HPDE6-E6E7 (cell line): Measurements from ENCODE around the gene HSD3B7.

Experiments
- DNase-seq: peaks from one replicate; pipeline ENCODE4 v3.0.0; 2011; ENCODE audit warnings: missing footprints; ENCODE audit errors: extremely low spot score

HSD3B7 gene

DNA sequence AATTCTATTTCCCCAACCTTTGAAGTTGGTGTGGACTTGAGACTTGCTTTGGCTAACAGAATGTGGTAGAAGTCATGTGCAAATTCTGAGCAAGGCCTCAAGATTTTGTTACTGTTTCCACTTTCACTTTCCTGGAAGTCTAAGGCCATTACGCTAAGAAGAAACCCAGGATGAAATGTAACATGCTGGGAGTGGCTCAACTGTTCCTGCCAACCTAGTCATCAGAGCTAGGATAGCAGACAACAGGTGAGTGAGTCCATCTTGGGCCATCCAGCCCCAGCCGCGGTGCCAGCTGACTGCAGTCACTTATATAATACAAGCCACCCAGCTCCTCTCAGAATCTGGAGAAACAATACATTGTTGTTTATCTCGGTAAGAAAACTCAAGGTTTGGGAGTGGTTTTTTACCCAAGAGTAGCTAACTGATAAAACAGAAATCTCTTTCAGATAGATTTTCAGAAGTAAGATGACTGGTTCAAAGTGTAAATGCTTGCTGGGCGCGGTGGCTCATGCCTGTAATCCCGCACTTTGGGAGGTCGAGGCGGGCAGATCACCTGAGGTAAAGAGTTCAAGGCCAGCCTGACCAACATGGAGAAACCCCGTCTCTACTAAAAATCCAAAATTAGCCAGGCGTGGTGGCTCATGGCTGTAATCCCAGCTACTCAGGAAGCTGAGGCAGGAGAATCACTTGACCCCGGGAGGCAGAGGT lies 37.7 kb downstream of the HSD3B7 start:
- no peak for DNase-seq

DNA sequence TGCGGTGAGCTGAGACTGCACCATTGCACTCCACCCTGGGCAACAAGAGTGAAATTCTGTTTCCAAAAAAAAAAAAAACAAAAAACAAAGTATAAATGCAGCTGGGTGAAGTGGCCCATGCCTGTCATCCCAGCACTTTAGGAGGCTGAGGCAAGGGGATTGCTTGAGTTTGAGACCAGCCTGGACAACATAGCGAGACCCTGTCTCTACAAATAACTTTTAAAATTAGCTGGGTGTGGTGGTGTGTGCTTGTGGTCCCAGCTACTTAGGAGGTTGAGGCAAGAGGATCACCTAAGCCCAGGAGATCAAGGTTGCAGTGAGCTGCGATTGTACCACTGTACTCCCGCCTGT lies 38.2 kb downstream of the HSD3B7 start:
- DNase-seq, result no peak

DNA sequence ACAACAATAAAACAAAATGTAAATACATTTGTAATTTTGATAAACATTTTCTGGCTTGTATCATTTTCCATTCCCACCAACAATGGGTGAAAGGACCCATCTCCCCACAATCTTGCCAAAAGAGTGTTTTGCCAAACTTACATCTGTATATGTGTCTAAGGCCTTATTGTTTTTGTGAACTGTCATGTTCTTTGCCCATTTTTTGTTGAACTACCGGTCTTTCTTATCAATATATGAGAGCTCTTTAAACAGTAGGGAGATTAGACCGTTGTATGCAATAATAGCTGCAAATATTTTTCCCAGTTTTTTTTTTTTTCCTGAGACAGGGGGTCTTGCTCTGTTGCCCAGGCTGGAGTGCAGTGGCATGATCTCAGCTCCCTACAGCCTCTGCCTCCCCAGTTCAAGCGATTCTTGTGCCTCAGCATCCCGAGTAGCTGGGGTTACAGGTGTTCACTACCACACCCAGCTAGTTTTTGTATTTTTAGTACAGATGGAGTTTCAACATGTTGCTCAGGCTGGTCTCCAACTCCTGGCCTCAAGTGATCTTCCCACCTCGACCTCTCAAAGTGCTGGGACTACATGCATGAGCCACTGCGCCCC lies 38.7 kb downstream of the HSD3B7 start:
- no peak for DNase-seq

GRCh38 chr16:31025339-31025738 lies 40.3 kb downstream of the HSD3B7 start:
- DNase-seq, result no peak

DNA sequence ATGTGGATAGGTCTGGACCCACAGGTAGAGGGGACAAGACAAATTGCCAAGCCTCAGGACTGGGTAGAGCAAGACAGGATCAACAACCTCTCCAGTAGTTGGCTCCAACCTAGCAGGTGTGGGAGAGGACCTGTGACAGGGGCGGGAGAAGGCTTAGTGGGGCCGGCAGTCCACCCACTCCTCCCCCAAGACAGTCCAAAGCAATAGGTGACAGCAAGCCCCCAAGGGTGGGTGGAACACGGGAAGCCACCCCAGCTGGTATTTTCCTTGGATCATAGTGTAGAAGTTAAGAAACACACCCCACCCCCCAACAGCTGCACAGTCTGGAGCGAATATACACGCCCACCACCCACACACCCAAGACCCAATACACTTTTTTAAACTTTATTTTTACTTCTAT lies 44.3 kb downstream of the HSD3B7 start:
- no peak for DNase-seq

DNA sequence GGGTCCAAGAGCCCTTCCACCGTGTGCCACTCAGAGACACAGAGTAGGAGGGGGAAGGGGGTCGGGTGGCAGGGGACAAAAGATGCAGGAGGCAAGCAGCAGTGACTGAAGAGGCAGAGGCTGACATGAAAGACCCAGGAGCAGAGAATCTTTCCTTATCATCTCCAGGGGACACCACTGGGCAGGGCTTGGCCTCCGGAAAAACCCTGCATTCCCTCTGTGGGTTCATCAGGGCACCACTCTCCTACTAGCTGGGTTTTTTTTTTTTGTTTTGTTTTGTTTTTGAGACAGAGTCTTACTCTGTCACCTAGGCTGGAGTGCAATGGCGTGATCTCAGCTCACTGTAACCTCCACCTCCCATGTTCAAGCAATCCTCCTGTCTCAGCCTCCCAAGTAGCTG lies 46.3 kb downstream of the HSD3B7 start:
- DNase-seq, result no peak

- peak; percentile 90 for DNase-seq
Measured at GRCh38 chr16:31032736-31033708, 48.0 kb downstream of the HSD3B7 start, which contains the start of gene STX4. Gene STX4 (plus strand): TSS chr16:31033558. CDS start chr16:31033806, 248 bp downstream.

DNA sequence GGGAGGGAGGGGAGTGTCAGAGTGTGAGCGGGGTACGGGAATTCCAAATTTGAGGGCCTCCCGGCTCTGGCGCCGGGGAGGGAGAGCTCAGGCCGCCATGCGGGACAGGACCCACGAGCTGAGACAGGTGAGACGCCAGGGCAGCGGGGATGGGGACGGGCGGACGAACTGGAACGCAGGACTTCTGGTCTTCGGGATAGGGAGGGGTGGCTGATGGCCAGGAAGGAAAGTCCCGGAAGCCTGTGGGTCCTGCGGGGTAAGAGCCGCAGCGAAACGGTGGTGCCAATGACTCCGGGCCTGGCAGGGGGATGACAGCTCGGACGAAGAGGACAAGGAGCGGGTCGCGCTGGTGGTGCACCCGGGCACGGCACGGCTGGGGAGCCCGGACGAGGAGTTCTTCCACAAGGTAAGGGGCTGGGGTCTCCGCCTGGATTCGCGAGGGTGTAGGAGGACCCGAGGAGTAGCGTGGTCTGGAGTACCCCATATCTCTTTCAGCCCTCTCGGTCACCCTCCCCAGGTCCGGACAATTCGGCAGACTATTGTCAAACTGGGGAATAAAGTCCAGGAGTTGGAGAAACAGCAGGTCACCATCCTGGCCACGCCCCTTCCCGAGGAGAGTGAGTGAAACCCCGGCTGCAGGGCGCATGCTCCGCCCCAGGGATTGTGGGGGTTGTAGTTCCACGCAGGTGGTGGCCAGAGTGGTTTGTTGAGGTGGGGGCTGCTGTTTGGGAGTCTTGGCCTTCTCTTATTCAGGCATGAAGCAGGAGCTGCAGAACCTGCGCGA lies 48.9 kb downstream of the HSD3B7 start:
- peak; percentile 98 for DNase-seq

DNA sequence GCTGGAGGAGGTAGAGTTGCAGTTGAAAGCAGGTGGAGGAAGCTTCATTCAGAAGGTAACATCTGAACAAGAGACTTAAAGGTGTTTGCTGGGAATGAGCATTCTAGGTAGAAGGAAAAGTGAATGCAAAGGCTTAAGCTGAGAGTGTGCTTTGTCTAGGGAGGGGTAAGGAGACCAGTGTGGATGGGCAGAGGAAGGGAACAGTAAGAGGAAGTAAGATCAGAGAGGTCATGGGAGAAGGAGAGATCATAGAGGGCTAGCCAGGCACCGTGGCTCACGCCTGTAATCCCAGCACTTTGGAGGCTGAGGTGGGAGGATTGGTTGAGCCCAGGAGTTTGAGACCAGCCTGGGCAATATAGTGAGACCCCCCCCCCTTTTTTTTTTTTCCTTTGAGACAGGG lies 51.7 kb downstream of the HSD3B7 start:
- DNase-seq, result no peak
